Endothelial cell of umbilical vein (primary cell): ENCODE measurements around the gene KRTAP13-3. TPM values are rescaled to one million over a fixed set of nuclear protein-coding genes. Genes with fewer than 3 reads are reported as not detected.

Source experiments
- BruUV-seq: library from RNA; stranded (reverse); fragments of 400-500 nt; replicated peaks from 2 replicates; lab custom pipeline; 2021; lab: Mats Ljungman, UMichigan
- CTCF ChIA-PET: fragments of 300-600, 350-600 bp; sonication (Branson Sonifier 250); formaldehyde crosslinking; loops from one replicate; lab custom pipeline; 2021; ENCODE audit warnings: antibody characterized with exemption, inconsistent platforms; lab: Charles Lee
- POLR2A ChIA-PET: fragments of 300-600, 350-600 bp; sonication (Branson Sonifier 250); formaldehyde crosslinking; loops from one replicate; lab custom pipeline; 2021; ENCODE audit warnings: antibody characterized with exemption, inconsistent platforms; lab: Charles Lee
- DNase-seq: peaks from one replicate; pipeline ENCODE4 v3.0.0-alpha.2; 2011; ENCODE audit warnings: low read depth, low spot score
- FAIRE-seq: peaks from 2 replicates; lab custom pipeline; 2011; peaks lifted over from hg19 to GRCh38; lab: Jason Lieb, UNC
- H2AFZ ChIP-seq: 2 replicates; pipeline ENCODE4 v1.6.0; 2012; ENCODE audit warnings: low read depth, low read length, control low read depth, inconsistent platforms
- H3K27ac ChIP-seq: 2 replicates; pipeline ENCODE4 v1.5.1; 2011; ENCODE audit warnings: low read depth, mild to moderate bottlenecking, control low read depth, low read length, moderate library complexity; ENCODE audit not compliant: insufficient read depth
- H3K27me3 ChIP-seq, 2 experiments: 2 replicates each; pipeline versions ENCODE4 v1.6.0 to v1.6.1; 2011; ENCODE audit warnings: low read length in 2 of 2, mixed read lengths in 1 of 2; ENCODE audit not compliant: control insufficient read depth in 2 of 2, insufficient read depth in 2 of 2
- H3K36me3 ChIP-seq, 2 experiments: 2 replicates in 1 of 2; 3 replicates in 1 of 2; pipeline ENCODE4 v1.5.1; 2011; ENCODE audit warnings: low read length in 2 of 2, mild to moderate bottlenecking in 1 of 2, moderate library complexity in 1 of 2; ENCODE audit not compliant: control insufficient read depth in 2 of 2, insufficient read depth in 2 of 2; ENCODE audit errors: extremely low read depth in 1 of 2
- H3K4me1 ChIP-seq: 3 replicates; pipeline ENCODE4 v1.5.1; 2011; ENCODE audit warnings: mild to moderate bottlenecking, low read length; ENCODE audit not compliant: control insufficient read depth, insufficient read depth; ENCODE audit errors: extremely low read depth
- H3K4me2 ChIP-seq: 2 replicates; pipeline ENCODE4 v1.6.1; 2011; ENCODE audit warnings: low read length, control low read depth, mixed read lengths; ENCODE audit not compliant: insufficient read depth
- H3K4me3 ChIP-seq, 3 experiments: fragments of 200-600 bp in 1 of 3; sonication (generic), shearing (Covaris generic) in 1 of 3; replicated peaks in 1 of 3; 2 replicates each; pipeline ENCODE4 v1.5.1; 2011 to 2016; ENCODE audit warnings: control low read depth in 3 of 3, low read length in 3 of 3, mild to moderate bottlenecking in 2 of 3, inconsistent platforms in 1 of 3, low read depth in 1 of 3, moderate library complexity in 1 of 3; ENCODE audit not compliant: insufficient read depth in 1 of 3
- H3K79me2 ChIP-seq: 2 replicates; pipeline ENCODE4 v1.6.0; 2012; ENCODE audit warnings: low read length, inconsistent platforms; ENCODE audit not compliant: control insufficient read depth, insufficient read depth
- H3K9ac ChIP-seq: replicated peaks from 2 replicates; pipeline ENCODE3; 2011; ENCODE audit warnings: low read length, control low read depth; ENCODE audit not compliant: insufficient read depth; ENCODE audit errors: extremely low read depth
- H3K9me1 ChIP-seq: replicated peaks from 3 replicates; pipeline ENCODE4 v1.6.0; 2011; ENCODE audit warnings: mild to moderate bottlenecking, low read length; ENCODE audit not compliant: control insufficient read depth, insufficient read depth; ENCODE audit errors: extremely low read depth
- H3K9me3 ChIP-seq: replicated peaks from 2 replicates; pipeline ENCODE4 v1.5.1; 2012; ENCODE audit warnings: low read length, inconsistent platforms; ENCODE audit not compliant: control insufficient read depth, insufficient read depth
- H4K20me1 ChIP-seq: replicated peaks from 2 replicates; pipeline ENCODE3; 2011; ENCODE audit warnings: mild to moderate bottlenecking, low read length; ENCODE audit not compliant: control insufficient read depth, insufficient read depth; ENCODE audit errors: extremely low read depth
- CTCF ChIP-seq, 2 donors: IDR thresholded peaks; 1 replicate in 1 of 2; 2 replicates in 1 of 2; pipeline ENCODE4 v1.5.1; 2011; ENCODE audit warnings: low read length in 2 of 2, mild to moderate bottlenecking in 2 of 2, moderate library complexity in 2 of 2, control low read depth in 1 of 2, inconsistent platforms in 1 of 2, low read depth in 1 of 2; ENCODE audit not compliant: insufficient read depth in 1 of 2; ENCODE audit errors: extremely low read depth in 1 of 2
- EZH2 ChIP-seq: IDR thresholded peaks from 2 replicates; pipeline ENCODE4 v1.6.1; 2012; ENCODE audit warnings: borderline replicate concordance, low read depth, mild to moderate bottlenecking, moderate library complexity, low read length, inconsistent platforms; ENCODE audit not compliant: severe bottlenecking
- FOS ChIP-seq: IDR thresholded peaks from 2 replicates; pipeline ENCODE4 v1.6.1; 2011; ENCODE audit warnings: mild to moderate bottlenecking, low read length, moderate library complexity, borderline replicate concordance; ENCODE audit not compliant: insufficient read depth
- GATA2 ChIP-seq: IDR thresholded peaks from 2 replicates; pipeline ENCODE4 v1.7.0; 2011; ENCODE audit warnings: low read depth, mild to moderate bottlenecking, moderate library complexity, mixed read lengths, low read length; ENCODE audit not compliant: insufficient read length, insufficient read depth
- JUN ChIP-seq: IDR thresholded peaks from 2 replicates; pipeline ENCODE4 v1.6.1; 2011; ENCODE audit warnings: borderline replicate concordance, low read depth; ENCODE audit not compliant: insufficient read length, insufficient read depth
- MAX ChIP-seq: IDR thresholded peaks from 2 replicates; pipeline ENCODE4 v1.6.1; 2011; ENCODE audit not compliant: insufficient read depth, insufficient read length
- MYC ChIP-seq: IDR thresholded peaks from one replicate; pipeline ENCODE4 v1.6.1; 2011; ENCODE audit warnings: mild to moderate bottlenecking, low read depth, low read length
- POLR2A ChIP-seq: IDR thresholded peaks from 2 replicates; pipeline ENCODE4 v1.6.1; 2012; ENCODE audit warnings: low read depth, mild to moderate bottlenecking, control low read depth, low read length
- POLR2AphosphoS5 ChIP-seq: IDR thresholded peaks from 2 replicates; pipeline ENCODE4 v1.6.1; 2012; ENCODE audit warnings: low read depth, mild to moderate bottlenecking, control low read depth, low read length, moderate library complexity; ENCODE audit not compliant: insufficient read depth
- dilution Hi-C: fragments of 300-500 bp; cut with MboI; formaldehyde crosslinking; loops from one replicate; pipeline ENCODE4 v1.15.0; 2019; ENCODE audit warnings: low sequenced_read_pairs; ENCODE audit not compliant: extremely low pct_ligation_motif_present
- intact Hi-C: fragments of 100-400 bp; cut with micrococcal nuclease; formaldehyde crosslinking; loops from one replicate; pipeline ENCODE4 v1.10.0; 2022
- polyA plus RNA-seq, 4 experiments: library from polyadenylated mRNA; depleted of rRNA in 3 of 4; stranded (reverse) in 3 of 4; unstranded in 1 of 4; fragments of >200 nt; gene quantifications; 2 replicates each; pipeline versions ENCODE4 v1.2.1 to v1.2.3, GENCODE V29; 2011 to 2012; ENCODE audit warnings: missing spikeins in 1 of 4
- total RNA-seq: library from RNA; stranded (reverse); gene quantifications from 2 replicates; pipeline ENCODE4 v1.2.3, GENCODE V29; 2021

KRTAP13-3 gene
- total and polyA plus RNA-seq, 2 donors (not counting 3 experiments of a cell fraction or from before 2014, with no cell fraction given) = not detected

GRCh38 chr21:30447056-30447455 lies 21.3 kb upstream of the KRTAP13-3 start:
- DNase-seq (no peak), FAIRE-seq (no peak)
- intact Hi-C loops (no loop called here), dilution Hi-C loops (no loop called here)
- Histone ChIP-seq H3K9me1 (no peaks in the 10 kb centered on the region), H3K4me2 (no peak overlapping the region), H3K9ac (no peak overlapping the region), H3K4me1 (no peaks in the 10 kb centered on the region), H3K79me2 (no peaks in the 10 kb centered on the region), H3K4me3 (no peak overlapping the region), H3K27ac (no peak overlapping the region), H3K36me3 (no peaks in the 10 kb centered on the region), H4K20me1 (no peaks in the 10 kb centered on the region), H3K9me3 (peaks cover 3% of the 10 kb centered on the region), H3K27me3 (no peaks in the 10 kb centered on the region), H2AFZ (no peak overlapping the region)
- TF ChIP-seq MYC = no peak
- TF ChIP-seq POLR2A = no peak
- no peak for TF ChIP-seq CTCF (IDR thresholded peaks at IDR 0.05; ENCODE audit: extremely low read depth in 1 of 2, insufficient read depth in 1 of 2, low read depth in 1 of 2, low read length in 2 of 2)
- TF ChIP-seq EZH2 = no peak
- TF ChIP-seq GATA2 = no peak
- no peak for TF ChIP-seq MAX
- POLR2A ChIA-PET = no interaction called here
- BruUV-seq = no TSS peak
- CTCF ChIA-PET = no interaction called here

GRCh38 chr21:30444204-30444603 lies 18.5 kb upstream of the KRTAP13-3 start:
- TF ChIP-seq MYC = no peak
- TF ChIP-seq POLR2AphosphoS5 = no peak
- TF ChIP-seq JUN = no peak
- TF ChIP-seq POLR2A = no peak
- no peak for TF ChIP-seq GATA2
- no peak for TF ChIP-seq FOS
- TF ChIP-seq CTCF (IDR thresholded peaks at IDR 0.05; ENCODE audit: extremely low read depth in 1 of 2, insufficient read depth in 1 of 2, low read depth in 1 of 2, low read length in 2 of 2) = no peak
- TF ChIP-seq EZH2 = no peak
- no peak for TF ChIP-seq MAX
- no peaks in the 10 kb centered on the region for H3K36me3 ChIP-seq
- no peak overlapping the region for H3K4me3 ChIP-seq
- no peaks in the 10 kb centered on the region for H3K4me1 ChIP-seq
- H3K27me3 ChIP-seq = no peaks in the 10 kb centered on the region
- no TSS peak for BruUV-seq
- H4K20me1 ChIP-seq = no peaks in the 10 kb centered on the region
- H3K9ac ChIP-seq = no peak overlapping the region
- no peaks in the 10 kb centered on the region for H3K79me2 ChIP-seq
- no peak overlapping the region for H2AFZ ChIP-seq
- dilution Hi-C loops = no loop called here
- POLR2A ChIA-PET = no interaction called here
- FAIRE-seq (no peak), DNase-seq (no peak)
- no peak overlapping the region for H3K27ac ChIP-seq
- no peak overlapping the region for H3K4me2 ChIP-seq
- H3K9me1 ChIP-seq = no peaks in the 10 kb centered on the region
- CTCF ChIA-PET = no interaction called here
- H3K9me3 ChIP-seq = peaks cover 3% of the 10 kb centered on the region
- intact Hi-C loops = no loop called here
